Activated T-helper 17 cell treated with anti-CD3 and anti-CD28 coated beads, Interleukin-2, amount 50 U/mL, for 72 hours (primary cell): ENCODE data around the gene POLRMT. TPM values are rescaled to one million over a fixed set of nuclear protein-coding genes. Genes with fewer than 3 reads are reported as not detected.
"Not testable (repeated sequence)": the region's sequence is repeated elsewhere in the genome, so short reads cannot be mapped to it uniquely, and the experiment has no call there.

Experiments
- ATAC-seq: fragments of 150-1000 bp; cut with Tn5 transposase; replicated peaks from 2 replicates; pipeline ENCODE4 v1.10.0; 2021; ENCODE audit warnings: mild to moderate bottlenecking, moderate library complexity
- H3K27ac Mint-ChIP-seq: one replicate; pipeline ENCODE4 v1.8.0; 2022; ENCODE audit warnings: mixed read lengths
- H3K27me3 Mint-ChIP-seq: one replicate; pipeline ENCODE4 v1.8.0; 2022; ENCODE audit warnings: mixed read lengths
- H3K36me3 Mint-ChIP-seq: one replicate; pipeline ENCODE4 v1.8.0; 2022; ENCODE audit warnings: low read depth, mild to moderate bottlenecking, mixed read lengths
- H3K4me1 Mint-ChIP-seq: one replicate; pipeline ENCODE4 v1.8.0; 2022; ENCODE audit warnings: mixed read lengths
- H3K4me3 Mint-ChIP-seq: one replicate; pipeline ENCODE4 v1.8.0; 2022; ENCODE audit warnings: mild to moderate bottlenecking, mixed read lengths
- H3K9me3 Mint-ChIP-seq: one replicate; pipeline ENCODE4 v1.8.0; 2022; ENCODE audit warnings: mixed read lengths
- total RNA-seq, 2 donors: library from RNA; stranded (reverse); gene quantifications; one replicate each; pipeline ENCODE4 v1.2.3, GENCODE V29; 2022

POLRMT gene
- total RNA-seq, 2 donors from 2014 or later, result 46.1 to 59.8 TPM

- H3K27me3 Mint-ChIP-seq, result peaks cover 8% of the 10 kb centered on the region
- H3K4me1 Mint-ChIP-seq, result no peaks in the 10 kb centered on the region
- H3K36me3 Mint-ChIP-seq, result no peaks in the 10 kb centered on the region
- no peaks in the 10 kb centered on the region for H3K9me3 Mint-ChIP-seq
- ATAC-seq, result no peak
- no peak overlapping the region for H3K27ac Mint-ChIP-seq
- H3K4me3 Mint-ChIP-seq, result no peak overlapping the region
Observed at GRCh38 chr19:670609-671075, 37.3 kb upstream of the POLRMT start.

DNA sequence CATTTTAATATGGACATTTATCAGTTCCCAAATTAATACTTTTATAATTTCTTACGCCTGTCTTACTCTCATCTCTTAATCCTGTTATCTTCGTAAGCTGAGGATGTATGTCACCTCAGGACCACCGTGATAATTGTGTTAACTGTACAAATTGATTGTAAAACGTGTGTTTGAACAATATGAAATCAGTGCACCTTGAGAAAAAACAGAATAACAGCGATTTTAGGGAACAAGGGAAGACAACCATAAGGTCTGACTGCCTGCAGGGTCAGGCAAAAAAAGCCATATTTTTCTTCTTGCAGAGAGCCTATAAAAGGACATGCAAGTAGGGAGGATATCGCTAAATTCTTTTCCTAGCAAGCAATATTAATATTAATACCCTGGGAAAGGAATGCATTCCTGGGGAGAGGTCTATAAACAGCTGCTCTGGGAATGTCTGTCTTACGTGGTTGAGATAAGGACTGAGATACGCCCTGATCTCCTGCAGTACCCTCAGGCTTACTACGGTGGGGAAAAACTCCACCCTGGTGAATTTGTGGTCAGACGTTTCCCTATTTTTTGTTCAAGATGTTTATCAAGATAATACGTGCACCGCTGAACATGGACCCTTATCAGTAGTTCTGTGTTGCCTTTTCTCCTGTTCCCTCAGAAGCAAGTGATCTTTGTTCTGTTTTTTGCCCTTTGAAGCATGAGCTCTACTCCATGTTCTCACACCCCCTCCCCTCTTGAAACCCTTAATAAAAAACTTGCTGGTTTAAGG is 35.5 kb upstream of the POLRMT start:
- H3K9me3 Mint-ChIP-seq, ATAC-seq, H3K27me3 Mint-ChIP-seq, H3K36me3 Mint-ChIP-seq, H3K27ac Mint-ChIP-seq, H3K4me1 Mint-ChIP-seq, H3K4me3 Mint-ChIP-seq: not testable (repeated sequence)

GRCh38 chr19:666985-667573 is 33.7 kb upstream of the POLRMT start:
- not testable (repeated sequence) for H3K27ac Mint-ChIP-seq, H3K4me1 Mint-ChIP-seq, H3K27me3 Mint-ChIP-seq, ATAC-seq, H3K36me3 Mint-ChIP-seq, H3K4me3 Mint-ChIP-seq, H3K9me3 Mint-ChIP-seq

DNA sequence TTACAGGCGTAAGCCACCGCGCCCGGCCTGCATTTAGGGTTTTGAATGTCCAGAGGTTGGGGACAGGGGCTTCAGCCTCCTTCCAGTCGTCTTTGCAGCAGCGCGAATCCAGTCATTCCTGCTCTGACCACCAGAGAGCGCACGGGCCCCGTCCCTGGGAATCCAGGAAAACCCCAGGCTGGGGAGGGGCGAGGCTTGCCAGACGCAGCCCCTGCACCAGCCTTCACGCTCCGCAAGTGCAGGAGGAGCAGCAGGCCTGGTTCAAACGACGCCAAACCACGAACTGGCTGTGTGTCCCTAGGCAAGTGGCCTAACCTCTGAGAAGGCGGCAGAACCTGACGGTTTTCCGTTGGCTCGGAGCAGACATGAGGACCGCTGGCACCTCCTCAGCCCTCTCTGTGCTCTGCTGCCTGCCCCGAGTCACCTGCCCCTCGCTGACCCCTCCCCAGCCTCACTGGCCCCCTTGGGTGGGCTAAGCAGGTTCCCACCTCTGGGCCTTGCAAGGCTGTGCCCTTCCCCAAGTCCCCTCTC is 31.6 kb upstream of the POLRMT start:
- peak overlapping the region; percentile 79 for H3K4me3 Mint-ChIP-seq
- no peaks in the 10 kb centered on the region for H3K9me3 Mint-ChIP-seq
- ATAC-seq, result no peak
- peaks cover 6% of the 10 kb centered on the region for H3K4me1 Mint-ChIP-seq
- peak overlapping the region; percentile 71 for H3K27ac Mint-ChIP-seq
- no peaks in the 10 kb centered on the region for H3K27me3 Mint-ChIP-seq
- peaks cover 22% of the 10 kb centered on the region for H3K36me3 Mint-ChIP-seq

GRCh38 chr19:663682-664117 is 30.4 kb upstream of the POLRMT start:
- H3K27ac Mint-ChIP-seq, result peak overlapping the region; percentile 71
- no peak for ATAC-seq
- peaks cover 34% of the 10 kb centered on the region for H3K36me3 Mint-ChIP-seq
- H3K4me3 Mint-ChIP-seq, result peak overlapping the region; percentile 79
- peaks cover 6% of the 10 kb centered on the region for H3K4me1 Mint-ChIP-seq
- no peaks in the 10 kb centered on the region for H3K9me3 Mint-ChIP-seq
- no peaks in the 10 kb centered on the region for H3K27me3 Mint-ChIP-seq

DNA sequence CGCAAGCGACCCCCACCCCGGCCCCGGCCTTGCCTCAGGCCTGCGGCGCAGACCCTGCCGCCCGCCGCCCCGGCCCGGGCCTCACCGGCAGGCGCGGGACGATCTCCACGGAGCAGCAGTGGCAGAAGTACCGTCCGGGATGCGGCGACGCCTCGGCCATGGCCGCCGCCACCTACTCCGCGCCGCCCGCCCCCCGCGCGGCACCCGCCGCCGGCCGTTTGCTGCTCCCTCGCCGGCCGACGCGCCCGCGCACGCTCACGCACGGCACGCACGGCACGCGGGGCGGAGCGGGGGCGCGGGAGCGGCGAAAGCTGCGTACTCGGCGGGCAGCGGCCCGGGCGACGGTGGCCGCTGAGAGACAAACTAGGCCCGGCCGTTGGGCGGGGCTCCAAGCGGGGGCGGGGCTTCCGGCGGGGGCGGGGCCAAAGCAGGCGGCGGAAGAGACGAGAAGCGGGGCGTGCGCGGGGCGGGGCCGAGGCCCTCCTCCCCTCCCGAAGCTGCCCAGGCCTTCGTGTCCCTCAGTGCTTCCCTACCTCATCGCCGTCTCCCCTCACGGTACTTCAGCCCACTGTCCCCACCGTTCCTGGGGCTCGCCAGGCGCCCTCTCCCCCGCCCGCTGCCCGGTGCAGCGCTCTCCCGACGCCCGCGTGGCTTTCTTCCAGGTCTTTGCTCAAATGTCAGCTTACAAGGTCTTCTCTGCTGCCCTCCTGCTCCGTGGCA is 29.8 kb upstream of the POLRMT start, which contains the start of gene RNF126:
Gene RNF126, minus strand, starts transcription at position 253 of the 720 bp plus-strand sequence. Its CDS starts 93 bp downstream, at position 160.
- no peaks in the 10 kb centered on the region for H3K9me3 Mint-ChIP-seq
- ATAC-seq, result peak; percentile 52
- peak within 1 kb of the TSS; percentile 95 for H3K27ac Mint-ChIP-seq

GRCh38 chr19:662207-662961 is 29.0 kb upstream of the POLRMT start:
- peak; percentile 25 for ATAC-seq
- Mint-ChIP-seq H3K4me1 (peaks cover 6% of the 10 kb centered on the region), H3K27ac (peak overlapping the region; percentile 95), H3K27me3 (no peaks in the 10 kb centered on the region), H3K36me3 (peaks cover 42% of the 10 kb centered on the region), H3K9me3 (no peaks in the 10 kb centered on the region), H3K4me3 (peak overlapping the region; percentile 98)

More for the DNA sequence above, 29.8 kb upstream of the POLRMT start, which contains the start of gene RNF126:
- H3K36me3 Mint-ChIP-seq, result peaks cover 38% of the 10 kb centered on the region
- peaks cover 6% of the 10 kb centered on the region for H3K4me1 Mint-ChIP-seq
- H3K27me3 Mint-ChIP-seq, result no peaks in the 10 kb centered on the region
- H3K4me3 Mint-ChIP-seq, result peak within 1 kb of the TSS; percentile 98

GRCh38 chr19:661427-662196 is 28.3 kb upstream of the POLRMT start:
- Mint-ChIP-seq H3K27me3 (no peaks in the 10 kb centered on the region), H3K4me3 (peak overlapping the region; percentile 98), H3K36me3 (peaks cover 48% of the 10 kb centered on the region), H3K27ac (peak overlapping the region; percentile 95), H3K4me1 (peaks cover 6% of the 10 kb centered on the region), H3K9me3 (no peaks in the 10 kb centered on the region)
- peak; percentile 53 for ATAC-seq

DNA sequence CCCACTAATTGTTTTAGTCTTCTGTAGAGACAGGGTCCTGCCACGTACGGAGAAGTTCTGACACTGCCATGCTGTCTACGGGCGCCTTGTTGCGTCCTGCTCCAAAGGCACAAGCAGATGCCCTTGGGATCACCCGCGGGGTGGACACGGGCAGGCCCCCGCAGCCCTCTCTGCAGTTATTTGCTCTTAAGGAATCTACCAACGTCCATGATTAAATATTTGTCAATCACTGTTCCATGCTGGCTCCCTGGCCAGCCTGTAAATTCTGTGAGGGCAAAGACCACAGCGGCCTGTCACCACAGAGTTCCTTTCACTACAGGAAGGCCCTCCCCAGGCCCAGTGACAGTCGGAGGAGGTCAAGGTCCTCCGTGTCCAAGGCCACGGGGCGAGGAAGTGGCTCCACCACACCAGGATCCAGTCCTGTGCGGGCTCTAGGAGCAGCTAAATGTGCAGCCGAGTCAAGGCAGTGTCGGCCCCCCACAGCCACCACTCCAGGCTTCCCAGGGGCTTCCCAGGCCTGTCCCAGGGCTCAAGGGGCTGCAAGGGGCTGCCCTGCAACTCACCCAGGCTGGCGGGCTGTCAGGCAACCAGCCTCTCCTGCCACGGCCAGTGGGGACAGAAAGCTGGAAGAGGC is 27.6 kb upstream of the POLRMT start:
- Mint-ChIP-seq H3K9me3 (no peaks in the 10 kb centered on the region), H3K4me1 (peaks cover 6% of the 10 kb centered on the region), H3K27me3 (no peaks in the 10 kb centered on the region), H3K4me3 (peak overlapping the region; percentile 98), H3K36me3 (peaks cover 55% of the 10 kb centered on the region), H3K27ac (peak overlapping the region; percentile 95)
- ATAC-seq, result no peak

- Mint-ChIP-seq H3K4me1 (peaks cover 12% of the 10 kb centered on the region), H3K9me3 (no peaks in the 10 kb centered on the region), H3K4me3 (peak overlapping the region; percentile 98), H3K36me3 (peaks cover 73% of the 10 kb centered on the region), H3K27me3 (no peaks in the 10 kb centered on the region), H3K27ac (peak overlapping the region; percentile 95)
- peak; percentile 34 for ATAC-seq
Observed at GRCh38 chr19:658916-659839, 25.8 kb upstream of the POLRMT start.

DNA sequence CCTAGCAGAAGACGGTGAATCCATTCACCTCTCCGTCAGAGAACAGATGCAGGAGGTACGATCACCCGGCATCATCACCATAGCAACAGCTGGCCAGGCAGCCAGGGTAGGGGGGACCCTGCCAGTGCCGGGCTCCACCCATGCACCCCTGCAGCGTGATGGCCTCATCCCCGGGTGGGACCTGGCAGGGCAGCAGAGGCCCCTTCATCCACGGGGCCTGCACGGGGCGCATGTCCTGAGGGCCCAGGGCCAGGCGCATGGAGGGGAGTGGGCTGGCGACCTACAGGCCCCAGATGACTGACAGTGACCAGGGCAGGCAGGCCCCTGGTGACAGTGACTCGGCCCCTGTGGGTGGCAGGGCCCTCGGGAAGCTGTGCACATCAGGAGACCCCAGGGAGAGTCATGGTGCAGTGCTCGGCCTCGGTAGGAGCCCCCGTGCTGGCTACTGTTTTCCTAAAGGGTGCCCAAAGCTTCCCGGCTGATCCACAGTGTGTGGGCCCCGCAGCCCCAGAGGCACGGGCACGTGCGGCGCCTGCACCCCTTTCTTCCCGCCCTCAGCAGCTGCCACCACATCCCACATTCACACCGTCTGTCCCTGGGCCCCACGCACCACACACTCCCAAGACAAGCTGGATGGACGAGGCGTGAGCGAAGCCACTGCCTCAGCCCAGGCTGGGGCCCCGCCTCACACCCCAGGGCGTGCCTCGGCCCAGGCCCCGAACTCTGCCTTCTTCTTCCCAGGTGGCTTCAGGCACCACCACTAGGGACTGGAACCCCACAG is 24.9 kb upstream of the POLRMT start:
- Mint-ChIP-seq H3K9me3 (no peaks in the 10 kb centered on the region), H3K4me3 (peak overlapping the region; percentile 98), H3K27me3 (no peaks in the 10 kb centered on the region), H3K27ac (no peak overlapping the region), H3K4me1 (peaks cover 12% of the 10 kb centered on the region), H3K36me3 (peaks cover 82% of the 10 kb centered on the region)
- ATAC-seq, result no peak
